SU-DHL-6 (cell line): ENCODE measurements around the gene ANKRD33B.

Experiments used
- EZH2phosphoT487 ChIP-seq: fragments of 200-600 bp; sonication (generic), shearing (Covaris generic); conservative IDR thresholded peaks from 2 replicates; pipeline ENCODE4 v1.6.1; 2018; ENCODE audit warnings: mild to moderate bottlenecking, antibody characterized with exemption, low read length, moderate library complexity, mixed read lengths
- TF ChIP-seq, protein P1 (sequence below): fragments of 200-600 bp; sonication (generic); IDR thresholded peaks from one replicate; pipeline ENCODE4 v1.5.1; 2017; ENCODE audit warnings: antibody characterized with exemption, mild to moderate bottlenecking, low read length, moderate library complexity; ENCODE audit not compliant: insufficient read depth, poor library complexity, severe bottlenecking

DNA sequence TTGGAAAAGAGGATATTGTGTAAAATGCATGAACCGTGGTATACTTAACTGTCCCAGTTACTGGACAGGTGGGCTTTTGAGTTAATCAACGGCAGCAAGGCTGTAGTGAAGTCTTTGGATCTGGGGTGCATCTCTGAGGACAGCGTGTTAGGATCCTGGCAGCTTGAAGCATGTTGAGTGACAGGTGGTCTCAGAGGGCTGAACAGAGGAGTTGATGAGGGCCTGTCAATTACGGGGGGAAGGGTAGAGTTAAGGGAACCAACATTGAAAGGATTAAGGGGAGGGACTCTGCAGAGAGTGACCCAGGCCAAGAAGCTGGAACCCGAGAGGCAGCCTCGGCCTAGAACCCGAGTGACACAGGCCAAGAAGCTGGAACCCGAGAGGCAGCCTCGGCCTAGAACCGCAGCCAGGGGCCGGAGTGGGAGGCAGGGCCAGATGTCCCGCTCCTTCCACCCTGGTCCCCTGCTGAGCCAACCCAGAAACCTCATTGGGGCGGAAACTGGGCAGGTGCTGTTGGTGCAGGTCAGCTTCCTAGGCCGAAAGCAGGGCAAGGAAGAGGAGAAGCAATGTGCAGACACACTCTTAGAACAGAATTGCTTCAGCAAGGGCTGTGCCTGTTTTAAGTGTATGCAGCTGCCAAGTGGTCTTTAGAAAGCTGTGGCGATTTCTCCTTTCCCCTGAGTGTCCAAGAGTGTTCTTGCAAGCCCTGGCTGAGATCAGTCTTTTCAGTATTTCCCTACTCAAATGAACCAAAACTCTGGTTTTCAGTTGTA, 62.0 kb downstream of the ANKRD33B start:
- TF ChIP-seq, protein P1, sequence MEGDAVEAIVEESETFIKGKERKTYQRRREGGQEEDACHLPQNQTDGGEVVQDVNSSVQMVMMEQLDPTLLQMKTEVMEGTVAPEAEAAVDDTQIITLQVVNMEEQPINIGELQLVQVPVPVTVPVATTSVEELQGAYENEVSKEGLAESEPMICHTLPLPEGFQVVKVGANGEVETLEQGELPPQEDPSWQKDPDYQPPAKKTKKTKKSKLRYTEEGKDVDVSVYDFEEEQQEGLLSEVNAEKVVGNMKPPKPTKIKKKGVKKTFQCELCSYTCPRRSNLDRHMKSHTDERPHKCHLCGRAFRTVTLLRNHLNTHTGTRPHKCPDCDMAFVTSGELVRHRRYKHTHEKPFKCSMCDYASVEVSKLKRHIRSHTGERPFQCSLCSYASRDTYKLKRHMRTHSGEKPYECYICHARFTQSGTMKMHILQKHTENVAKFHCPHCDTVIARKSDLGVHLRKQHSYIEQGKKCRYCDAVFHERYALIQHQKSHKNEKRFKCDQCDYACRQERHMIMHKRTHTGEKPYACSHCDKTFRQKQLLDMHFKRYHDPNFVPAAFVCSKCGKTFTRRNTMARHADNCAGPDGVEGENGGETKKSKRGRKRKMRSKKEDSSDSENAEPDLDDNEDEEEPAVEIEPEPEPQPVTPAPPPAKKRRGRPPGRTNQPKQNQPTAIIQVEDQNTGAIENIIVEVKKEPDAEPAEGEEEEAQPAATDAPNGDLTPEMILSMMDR = no peak
- no peak for TF ChIP-seq EZH2phosphoT487
